Nephron (organoid): ENCODE data around the gene GAS7.

Experiments used
- H3K27ac Mint-ChIP-seq, 3 experiments: 2 replicates each; pipeline ENCODE4 v1.8.0; 2020; ENCODE audit warnings: mixed read lengths in 3 of 3, mild to moderate bottlenecking in 2 of 3, moderate library complexity in 1 of 3
- H3K27me3 Mint-ChIP-seq: 2 replicates; pipeline ENCODE4 v1.8.0; 2021; ENCODE audit warnings: low read depth, mild to moderate bottlenecking, moderate library complexity, mixed read lengths
- H3K36me3 Mint-ChIP-seq: 2 replicates; pipeline ENCODE4 v1.8.0; 2020; ENCODE audit warnings: low read depth, mixed read lengths
- H3K4me1 Mint-ChIP-seq: 2 replicates; pipeline ENCODE4 v1.8.0; 2020; ENCODE audit warnings: mixed read lengths
- H3K4me3 Mint-ChIP-seq, 3 experiments: 2 replicates each; pipeline ENCODE4 v1.8.0; 2020; ENCODE audit warnings: mild to moderate bottlenecking in 3 of 3, mixed read lengths in 3 of 3, moderate library complexity in 2 of 3
- H3K9me3 Mint-ChIP-seq: 2 replicates; pipeline ENCODE4 v1.8.0; 2020; ENCODE audit warnings: mixed read lengths
- TF ChIP-seq, protein P1 (sequence below), 3 experiments: fragments of 200-600 bp; sonication (generic); IDR thresholded peaks; one replicate each; pipeline ENCODE4 v1.5.0; 2021; ENCODE audit warnings: antibody characterized with exemption in 3 of 3; ENCODE audit not compliant: unreplicated experiment in 3 of 3

Gene GAS7

GRCh38 chr17:9918804-9919352 lies 279.5 kb downstream of the GAS7 start:
- Mint-ChIP-seq H3K4me3 (no peak overlapping the region), H3K27me3 (peaks cover 3% of the 10 kb centered on the region), H3K9me3 (no peaks in the 10 kb centered on the region), H3K27ac (no peak overlapping the region), H3K4me1 (peaks cover 3% of the 10 kb centered on the region), H3K36me3 (peaks cover 5% of the 10 kb centered on the region)
- TF ChIP-seq, protein P1, sequence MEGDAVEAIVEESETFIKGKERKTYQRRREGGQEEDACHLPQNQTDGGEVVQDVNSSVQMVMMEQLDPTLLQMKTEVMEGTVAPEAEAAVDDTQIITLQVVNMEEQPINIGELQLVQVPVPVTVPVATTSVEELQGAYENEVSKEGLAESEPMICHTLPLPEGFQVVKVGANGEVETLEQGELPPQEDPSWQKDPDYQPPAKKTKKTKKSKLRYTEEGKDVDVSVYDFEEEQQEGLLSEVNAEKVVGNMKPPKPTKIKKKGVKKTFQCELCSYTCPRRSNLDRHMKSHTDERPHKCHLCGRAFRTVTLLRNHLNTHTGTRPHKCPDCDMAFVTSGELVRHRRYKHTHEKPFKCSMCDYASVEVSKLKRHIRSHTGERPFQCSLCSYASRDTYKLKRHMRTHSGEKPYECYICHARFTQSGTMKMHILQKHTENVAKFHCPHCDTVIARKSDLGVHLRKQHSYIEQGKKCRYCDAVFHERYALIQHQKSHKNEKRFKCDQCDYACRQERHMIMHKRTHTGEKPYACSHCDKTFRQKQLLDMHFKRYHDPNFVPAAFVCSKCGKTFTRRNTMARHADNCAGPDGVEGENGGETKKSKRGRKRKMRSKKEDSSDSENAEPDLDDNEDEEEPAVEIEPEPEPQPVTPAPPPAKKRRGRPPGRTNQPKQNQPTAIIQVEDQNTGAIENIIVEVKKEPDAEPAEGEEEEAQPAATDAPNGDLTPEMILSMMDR (IDR thresholded peaks at IDR 0.05; ENCODE audit: unreplicated experiment in 3 of 3): no peak

DNA sequence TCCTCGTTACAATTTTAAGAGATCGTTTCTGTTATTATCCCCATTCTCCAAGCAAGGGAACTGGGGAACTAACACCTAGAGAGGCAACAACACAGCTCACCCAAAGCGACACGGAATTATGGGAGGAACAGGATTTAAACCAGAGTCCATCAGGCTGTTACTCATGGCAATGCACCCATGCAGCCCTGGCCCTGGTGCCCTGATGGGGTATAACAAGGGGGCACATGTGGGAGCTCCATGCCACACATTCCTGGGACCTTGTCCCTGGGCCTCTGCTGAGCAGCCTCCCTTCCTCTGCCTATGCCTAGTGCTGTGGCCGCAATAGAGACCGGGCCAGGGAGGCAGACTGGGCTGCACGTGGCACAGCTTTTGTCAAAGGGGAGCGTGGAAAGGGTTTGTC lies 280.1 kb downstream of the GAS7 start:
- H3K27me3 Mint-ChIP-seq: peaks cover 3% of the 10 kb centered on the region
- peaks cover 3% of the 10 kb centered on the region for H3K4me1 Mint-ChIP-seq
- no peaks in the 10 kb centered on the region for H3K9me3 Mint-ChIP-seq
- H3K4me3 Mint-ChIP-seq: no peak overlapping the region
- H3K36me3 Mint-ChIP-seq: peaks cover 5% of the 10 kb centered on the region
- no peak overlapping the region for H3K27ac Mint-ChIP-seq
- TF ChIP-seq, protein P1 (IDR thresholded peaks at IDR 0.05; ENCODE audit: unreplicated experiment in 3 of 3): no peak

- peaks cover 5% of the 10 kb centered on the region for H3K36me3 Mint-ChIP-seq
- peaks cover 3% of the 10 kb centered on the region for H3K4me1 Mint-ChIP-seq
- no peaks in the 10 kb centered on the region for H3K9me3 Mint-ChIP-seq
- peaks cover 3% of the 10 kb centered on the region for H3K27me3 Mint-ChIP-seq
- H3K4me3 Mint-ChIP-seq: no peak overlapping the region
- H3K27ac Mint-ChIP-seq: no peak overlapping the region
- TF ChIP-seq, protein P1 (IDR thresholded peaks at IDR 0.05; ENCODE audit: unreplicated experiment in 3 of 3): no peak
These were observed 280.6 kb downstream of the GAS7 start for GRCh38 chr17:9917801-9918200.

DNA sequence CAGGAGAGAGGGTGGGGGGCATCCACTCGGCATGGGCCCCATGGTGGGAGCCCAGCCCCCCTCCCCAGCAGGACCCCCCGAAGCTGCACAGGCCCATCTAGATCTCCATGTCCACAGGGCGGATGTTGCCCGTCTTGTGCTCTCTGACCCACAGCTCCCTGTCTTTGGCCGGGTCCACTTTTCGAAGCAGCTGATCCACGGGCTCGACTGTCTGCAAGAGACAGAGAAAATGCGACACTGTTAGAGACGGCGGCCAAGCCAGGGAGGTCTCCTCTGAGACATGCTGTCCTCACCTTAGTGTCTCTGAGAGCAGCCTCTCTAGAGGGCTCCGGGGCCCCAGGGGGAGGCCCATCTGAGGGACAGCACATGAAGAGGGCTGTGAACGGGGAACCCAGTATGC lies 281.3 kb downstream of the GAS7 start:
- Mint-ChIP-seq H3K27ac (no peak overlapping the region), H3K4me1 (peaks cover 3% of the 10 kb centered on the region), H3K9me3 (no peaks in the 10 kb centered on the region), H3K27me3 (peaks cover 3% of the 10 kb centered on the region), H3K36me3 (peaks cover 5% of the 10 kb centered on the region), H3K4me3 (no peak overlapping the region)
- TF ChIP-seq, protein P1 (IDR thresholded peaks at IDR 0.05; ENCODE audit: unreplicated experiment in 3 of 3): no peak

DNA sequence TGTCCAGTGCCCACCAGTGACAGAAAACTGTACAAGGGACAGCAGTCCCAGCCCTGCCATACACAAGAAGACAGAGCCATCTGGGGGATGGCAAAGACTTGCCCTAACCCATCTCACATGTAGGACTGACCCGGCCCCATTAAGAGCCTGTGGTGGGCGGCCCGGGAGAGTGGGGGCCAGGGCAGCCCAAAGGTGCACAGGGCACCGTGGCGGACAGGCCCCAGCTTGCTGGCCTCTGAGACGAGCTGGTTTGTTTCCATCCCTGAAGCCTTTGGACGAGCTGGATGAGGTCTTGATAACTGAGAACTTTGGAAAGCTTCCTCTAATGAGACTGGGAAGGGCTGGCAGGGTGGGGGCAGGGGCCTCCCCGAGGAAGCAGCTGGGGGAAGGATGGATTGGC lies 282.3 kb downstream of the GAS7 start:
- Mint-ChIP-seq H3K36me3 (peaks cover 5% of the 10 kb centered on the region), H3K27ac (no peak overlapping the region)

DNA sequence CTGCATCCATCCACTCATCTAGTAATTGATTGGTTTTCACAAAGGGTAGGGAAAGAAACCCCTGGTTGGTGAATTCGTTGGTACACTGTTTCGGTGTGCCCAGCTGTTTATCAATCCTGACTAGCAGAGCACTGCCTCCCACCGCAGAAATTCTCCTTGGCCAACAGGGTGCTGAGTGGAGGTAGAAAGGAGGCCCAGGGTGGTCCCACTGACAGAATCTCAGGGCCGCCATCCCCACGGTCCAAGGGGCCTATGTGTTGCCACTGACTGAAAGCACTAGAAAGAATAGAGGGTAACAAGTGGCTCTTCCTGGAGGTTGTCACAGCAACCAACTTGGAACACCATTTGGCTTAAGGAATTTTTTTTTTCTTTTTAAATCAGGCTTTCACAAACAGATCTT lies 284.9 kb downstream of the GAS7 start:
- no peak overlapping the region for H3K4me3 Mint-ChIP-seq
- peaks cover 11% of the 10 kb centered on the region for H3K4me1 Mint-ChIP-seq
- no peaks in the 10 kb centered on the region for H3K9me3 Mint-ChIP-seq
- TF ChIP-seq, protein P1 (IDR thresholded peaks at IDR 0.05; ENCODE audit: unreplicated experiment in 3 of 3): no peak
- peaks cover 4% of the 10 kb centered on the region for H3K27me3 Mint-ChIP-seq
- peaks cover 5% of the 10 kb centered on the region for H3K36me3 Mint-ChIP-seq
- H3K27ac Mint-ChIP-seq: no peak overlapping the region

More for the DNA sequence above, 282.3 kb downstream of the GAS7 start:
- TF ChIP-seq, protein P1 (IDR thresholded peaks at IDR 0.05; ENCODE audit: unreplicated experiment in 3 of 3): no peak
- H3K4me3 Mint-ChIP-seq: no peak overlapping the region
- H3K4me1 Mint-ChIP-seq: peaks cover 3% of the 10 kb centered on the region
- H3K27me3 Mint-ChIP-seq: peaks cover 5% of the 10 kb centered on the region
- H3K9me3 Mint-ChIP-seq: no peaks in the 10 kb centered on the region
